HepG2 (cell line): Measurements from ENCODE around the gene SMARCA4. TPM values are rescaled to one million over a fixed set of nuclear protein-coding genes. Genes with fewer than 3 reads are reported as not detected.

Source experiments
- AGO1 ChIP-seq: fragments of 200-400 bp; formaldehyde crosslinking; IDR thresholded peaks from 2 replicates; pipeline ENCODE4 v1.6.1; 2017; ENCODE audit warnings: mild to moderate bottlenecking, low read depth, low read length, moderate library complexity; ENCODE audit not compliant: poor library complexity, severe bottlenecking
- ERF ChIP-seq: IDR thresholded peaks from 2 replicates; pipeline ENCODE4 v1.6.1; 2018; ENCODE audit warnings: missing biosample characterization, missing genetic modification reagents
- FOXA3 ChIP-seq: IDR thresholded peaks from 2 replicates; pipeline ENCODE4 v1.6.1; 2016; ENCODE audit warnings: missing genetic modification reagents, missing compliant biosample characterization
- HMGXB4 ChIP-seq, 2 experiments: sonication (generic) in 1 of 2; formaldehyde crosslinking in 1 of 2; IDR thresholded peaks; 2 replicates each; pipeline versions ENCODE4 v1.4.0 to v1.6.1; 2018 to 2020; ENCODE audit warnings: missing genetic modification reagents in 2 of 2, borderline replicate concordance in 1 of 2, low read depth in 1 of 2, mild to moderate bottlenecking in 1 of 2, missing biosample characterization in 1 of 2
- MTA1 ChIP-seq: sonication (generic); formaldehyde crosslinking; IDR thresholded peaks from 2 replicates; pipeline ENCODE4 v1.4.0; 2020; ENCODE audit warnings: missing genetic modification reagents, mild to moderate bottlenecking, borderline replicate concordance
- NR2F1 ChIP-seq, 2 experiments: fragments of 450-650 bp in 1 of 2; formaldehyde crosslinking in 1 of 2; IDR thresholded peaks; 2 replicates each; pipeline versions ENCODE4 v1.5.0 to v1.6.1; 2016 to 2020; ENCODE audit warnings: mild to moderate bottlenecking in 1 of 2, missing compliant biosample characterization in 1 of 2, missing genetic modification reagents in 1 of 2, moderate library complexity in 1 of 2
- REXO4 ChIP-seq: sonication (generic); formaldehyde crosslinking; IDR thresholded peaks from 2 replicates; pipeline ENCODE4 v1.8.0; 2022; ENCODE audit warnings: missing genetic modification reagents, mild to moderate bottlenecking, borderline replicate concordance
- RORA ChIP-seq: sonication (generic); formaldehyde crosslinking; IDR thresholded peaks from 2 replicates; pipeline ENCODE4 v1.5.0; 2020; ENCODE audit warnings: mild to moderate bottlenecking, missing genetic modification reagents, moderate library complexity
- SMARCC2 ChIP-seq: fragments of 450-650 bp; IDR thresholded peaks from 2 replicates; pipeline ENCODE4 v1.6.1; 2017; ENCODE audit warnings: antibody characterized with exemption, mild to moderate bottlenecking
- STAG1 ChIP-seq: sonication (generic); formaldehyde crosslinking; IDR thresholded peaks from 2 replicates; pipeline ENCODE4 v1.4.0; 2020; ENCODE audit warnings: missing genetic modification reagents
- TEAD3 ChIP-seq: optimal IDR thresholded peaks from 2 replicates; pipeline ENCODE3; 2016; ENCODE audit warnings: borderline replicate concordance
- ZFP36 ChIP-seq: fragments of 150-350 bp; IDR thresholded peaks from 2 replicates; pipeline ENCODE4 v1.6.1; 2018; ENCODE audit warnings: borderline replicate concordance, low read length, low read depth; ENCODE audit not compliant: partially characterized antibody
- ZFYVE20 ChIP-seq: sonication (generic); formaldehyde crosslinking; IDR thresholded peaks from 2 replicates; pipeline ENCODE4 v1.8.0; 2023; ENCODE audit warnings: low read depth, mild to moderate bottlenecking, moderate library complexity, missing genetic modification reagents, borderline replicate concordance
- ZNF180 ChIP-seq: sonication (generic); formaldehyde crosslinking; IDR thresholded peaks from 2 replicates; pipeline ENCODE4 v1.4.0; 2020; ENCODE audit warnings: low read depth, missing genetic modification reagents, borderline replicate concordance
- ZNF256 ChIP-seq: sonication (generic); formaldehyde crosslinking; conservative IDR thresholded peaks from 2 replicates; pipeline ENCODE4 v1.4.0; 2020; ENCODE audit warnings: missing genetic modification reagents
- ZNF552 ChIP-seq: sonication (generic); formaldehyde crosslinking; IDR thresholded peaks from 2 replicates; pipeline ENCODE4 v1.9.0; 2022; ENCODE audit warnings: missing genetic modification reagents, mild to moderate bottlenecking, borderline replicate concordance
- ZNF598 ChIP-seq: sonication (generic); formaldehyde crosslinking; IDR thresholded peaks from 2 replicates; pipeline ENCODE4 v1.5.1; 2020; ENCODE audit warnings: mild to moderate bottlenecking, missing genetic modification reagents, borderline replicate concordance
- ZNF629 ChIP-seq: sonication (generic); formaldehyde crosslinking; conservative IDR thresholded peaks from 2 replicates; pipeline ENCODE4 v1.5.0; 2020; ENCODE audit warnings: missing genetic modification reagents
- ZNF644 ChIP-seq: IDR thresholded peaks from 2 replicates; pipeline ENCODE4 v1.6.1; 2016; ENCODE audit warnings: low read depth
- ZNF674 ChIP-seq: sonication (generic); formaldehyde crosslinking; IDR thresholded peaks from 2 replicates; pipeline ENCODE4 v1.5.0; 2020; ENCODE audit warnings: low read depth, mild to moderate bottlenecking, missing genetic modification reagents
- polyA plus RNA-seq, 8 experiments: library from polyadenylated mRNA; depleted of rRNA in 3 of 8; stranded (reverse) in 7 of 8; unstranded in 1 of 8; fragments of >200 nt; fragmentation: Illumina TruSeq in 4 of 8; extraction: Trizol in 4 of 8; gene quantifications; 2 replicates each; pipeline versions ENCODE4 v1.2.1 to v1.2.3, GENCODE V29; 2011 to 2016; ENCODE audit warnings: low read depth in 4 of 8, missing spikeins in 1 of 8, mixed read lengths in 1 of 8; ENCODE audit not compliant: insufficient read depth in 1 of 8
- total RNA-seq, 5 experiments: library from RNA; depleted of rRNA; stranded (reverse); fragments of >200 nt; fragmentation: Illumina TruSeq; extraction: Trizol; gene quantifications; 2 replicates each; pipeline ENCODE4 v1.2.3, GENCODE V29; 2016; ENCODE audit warnings: low read depth in 1 of 5
- TF ChIP-seq, protein P1 (sequence below): sonication (generic); formaldehyde crosslinking; IDR thresholded peaks from 2 replicates; pipeline ENCODE4 v1.9.0; 2022; ENCODE audit warnings: low read depth, missing genetic modification reagents
- TF ChIP-seq, protein P2 (sequence below): sonication (generic); formaldehyde crosslinking; IDR thresholded peaks from 2 replicates; pipeline ENCODE4 v1.5.0; 2020; ENCODE audit warnings: mild to moderate bottlenecking, missing genetic modification reagents, moderate library complexity

Gene SMARCA4
- total and polyA plus RNA-seq, 2 of the 13 experiments (the other 11 are each of a cell fraction or from before 2014, with no cell fraction given): 25.4 to 45.9 TPM

GRCh38 chr19:11035441-11036377, 74.9 kb downstream of the SMARCA4 start (continued):
- TF ChIP-seq, protein P1, sequence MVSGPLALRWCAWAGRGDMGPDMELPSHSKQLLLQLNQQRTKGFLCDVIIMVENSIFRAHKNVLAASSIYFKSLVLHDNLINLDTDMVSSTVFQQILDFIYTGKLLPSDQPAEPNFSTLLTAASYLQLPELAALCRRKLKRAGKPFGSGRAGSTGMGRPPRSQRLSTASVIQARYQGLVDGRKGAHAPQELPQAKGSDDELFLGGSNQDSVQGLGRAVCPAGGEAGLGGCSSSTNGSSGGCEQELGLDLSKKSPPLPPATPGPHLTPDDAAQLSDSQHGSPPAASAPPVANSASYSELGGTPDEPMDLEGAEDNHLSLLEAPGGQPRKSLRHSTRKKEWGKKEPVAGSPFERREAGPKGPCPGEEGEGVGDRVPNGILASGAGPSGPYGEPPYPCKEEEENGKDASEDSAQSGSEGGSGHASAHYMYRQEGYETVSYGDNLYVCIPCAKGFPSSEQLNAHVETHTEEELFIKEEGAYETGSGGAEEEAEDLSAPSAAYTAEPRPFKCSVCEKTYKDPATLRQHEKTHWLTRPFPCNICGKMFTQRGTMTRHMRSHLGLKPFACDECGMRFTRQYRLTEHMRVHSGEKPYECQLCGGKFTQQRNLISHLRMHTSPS: no peak
- TF ChIP-seq ZNF674 (CRISPR knock-in tag): no peak
- no peak for TF ChIP-seq ZNF644 (CRISPR knock-in tag)
- no peak for TF ChIP-seq FOXA3 (CRISPR knock-in tag)
- TF ChIP-seq ZFYVE20 (CRISPR knock-in tag): no peak
- no peak for TF ChIP-seq ZNF256
- TF ChIP-seq STAG1 (CRISPR knock-in tag): peak; percentile 96
- TF ChIP-seq ZNF629 (CRISPR knock-in tag): no peak
- no peak for TF ChIP-seq ZNF598 (CRISPR knock-in tag)
- TF ChIP-seq HMGXB4 (CRISPR knock-in tag; IDR thresholded peaks at IDR 0.05; ENCODE audit: borderline replicate concordance in 1 of 2, low read depth in 1 of 2): peak in 1 of 2 experiments; percentile 66; a peak in 2 of 4 replicates
- TF ChIP-seq ERF (CRISPR knock-in tag): no peak; the same call in 1 of the 2 replicates
- TF ChIP-seq, protein P2, sequence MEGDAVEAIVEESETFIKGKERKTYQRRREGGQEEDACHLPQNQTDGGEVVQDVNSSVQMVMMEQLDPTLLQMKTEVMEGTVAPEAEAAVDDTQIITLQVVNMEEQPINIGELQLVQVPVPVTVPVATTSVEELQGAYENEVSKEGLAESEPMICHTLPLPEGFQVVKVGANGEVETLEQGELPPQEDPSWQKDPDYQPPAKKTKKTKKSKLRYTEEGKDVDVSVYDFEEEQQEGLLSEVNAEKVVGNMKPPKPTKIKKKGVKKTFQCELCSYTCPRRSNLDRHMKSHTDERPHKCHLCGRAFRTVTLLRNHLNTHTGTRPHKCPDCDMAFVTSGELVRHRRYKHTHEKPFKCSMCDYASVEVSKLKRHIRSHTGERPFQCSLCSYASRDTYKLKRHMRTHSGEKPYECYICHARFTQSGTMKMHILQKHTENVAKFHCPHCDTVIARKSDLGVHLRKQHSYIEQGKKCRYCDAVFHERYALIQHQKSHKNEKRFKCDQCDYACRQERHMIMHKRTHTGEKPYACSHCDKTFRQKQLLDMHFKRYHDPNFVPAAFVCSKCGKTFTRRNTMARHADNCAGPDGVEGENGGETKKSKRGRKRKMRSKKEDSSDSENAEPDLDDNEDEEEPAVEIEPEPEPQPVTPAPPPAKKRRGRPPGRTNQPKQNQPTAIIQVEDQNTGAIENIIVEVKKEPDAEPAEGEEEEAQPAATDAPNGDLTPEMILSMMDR (CRISPR knock-in tag): peak; percentile 96
- TF ChIP-seq ZFP36: no peak
- TF ChIP-seq ZNF180 (CRISPR knock-in tag): no peak
- no peak for TF ChIP-seq AGO1
- TF ChIP-seq REXO4 (CRISPR knock-in tag): no peak
- TF ChIP-seq RORA (CRISPR knock-in tag): no peak
- TF ChIP-seq ZNF552: no peak
- no peak; the same call in 1 of the 2 replicates for TF ChIP-seq MTA1
- peak; percentile 27 for TF ChIP-seq TEAD3 (CRISPR knock-in tag)
- no peak for TF ChIP-seq NR2F1 (CRISPR knock-in tag; IDR thresholded peaks at IDR 0.05)
- TF ChIP-seq SMARCC2: no peak
